GM12891 (cell line): ENCODE results near the gene NEK2.

Experiments used
- POLR2A ChIP-seq: IDR thresholded peaks from 2 replicates; pipeline ENCODE4 v1.6.1; 2011; ENCODE audit warnings: low read depth, low read length, control low read depth
- POLR2AphosphoS5 ChIP-seq: IDR thresholded peaks from 2 replicates; pipeline ENCODE4 v1.6.1; 2011; ENCODE audit warnings: low read depth, low read length, control low read depth
- POU2F2 ChIP-seq: IDR thresholded peaks from 2 replicates; pipeline ENCODE4 v1.6.1; 2011; ENCODE audit warnings: low read depth, mild to moderate bottlenecking, control low read depth, low read length, moderate library complexity
- SPI1 ChIP-seq: IDR thresholded peaks from 2 replicates; pipeline ENCODE4 v1.6.1; 2011; ENCODE audit warnings: low read depth, low read length, control low read depth
- TAF1 ChIP-seq: IDR thresholded peaks from 2 replicates; pipeline ENCODE4 v1.6.1; 2011; ENCODE audit warnings: low read depth, low read length, control low read depth

- no peak for TF ChIP-seq POLR2A
- no peak for TF ChIP-seq POLR2AphosphoS5
- TF ChIP-seq POU2F2: no peak
- TF ChIP-seq TAF1: no peak
- no peak for TF ChIP-seq SPI1
These were observed 38.4 kb downstream of the NEK2 start for GRCh38 chr1:211637066-211637465.
